Germinal center (tissue), 1 donor: ENCODE results near the gene TTLL3.
A peak's percentile ranks its signal among the peaks of the same experiment; 100 is the strongest.
"Not testable (repeated sequence)": the region's sequence is repeated elsewhere in the genome, so short reads cannot be mapped to it uniquely, and the experiment has no call there.

ENCODE experiments used
- DNase-seq: peaks from one replicate; pipeline ENCODE4 v3.0.0; 2012; ENCODE audit warnings: mixed read lengths, low spot score

The TTLL3 gene

GRCh38 chr3:9837701-9838582, 27.9 kb downstream of the TTLL3 start:
- no peak for DNase-seq

- no peak for DNase-seq
Measured at GRCh38 chr3:9838856-9839255, 28.8 kb downstream of the TTLL3 start.

GRCh38 chr3:9841015-9841414, 31.0 kb downstream of the TTLL3 start:
- no peak for DNase-seq

- DNase-seq: peak; percentile 100
Measured at GRCh38 chr3:9843715-9844438, 33.8 kb downstream of the TTLL3 start, which contains the start of gene RPUSD3. Gene RPUSD3, minus strand, starts transcription at chr3:9844008. Its CDS starts 18 bp downstream, at chr3:9843990.

- no peak for DNase-seq
Measured at GRCh38 chr3:9846231-9846630, 36.2 kb downstream of the TTLL3 start.

GRCh38 chr3:9846931-9847488, 36.9 kb downstream of the TTLL3 start:
- no peak for DNase-seq

GRCh38 chr3:9847870-9848269, 37.8 kb downstream of the TTLL3 start:
- DNase-seq: not testable (repeated sequence)

- DNase-seq: not testable (repeated sequence)
Measured at GRCh38 chr3:9848860-9849259, 38.8 kb downstream of the TTLL3 start.

- not testable (repeated sequence) for DNase-seq
Measured at GRCh38 chr3:9851383-9851782, 41.3 kb downstream of the TTLL3 start.

GRCh38 chr3:9851926-9852325, 41.9 kb downstream of the TTLL3 start:
- DNase-seq: not testable (repeated sequence)

GRCh38 chr3:9852528-9852927, 42.5 kb downstream of the TTLL3 start:
- no peak for DNase-seq

GRCh38 chr3:9854291-9854940, 44.4 kb downstream of the TTLL3 start:
- DNase-seq: not testable (repeated sequence)

GRCh38 chr3:9855594-9855993, 45.5 kb downstream of the TTLL3 start:
- no peak for DNase-seq

- no peak for DNase-seq
Measured at GRCh38 chr3:9859530-9860025, 49.5 kb downstream of the TTLL3 start.

GRCh38 chr3:9861201-9861600, 51.1 kb downstream of the TTLL3 start:
- DNase-seq: no peak

GRCh38 chr3:9861626-9862130, 51.6 kb downstream of the TTLL3 start:
- no peak for DNase-seq

GRCh38 chr3:9862391-9863057, 52.5 kb downstream of the TTLL3 start:
- DNase-seq: peak; percentile 48

- no peak for DNase-seq
Measured at GRCh38 chr3:9863058-9863772, 53.2 kb downstream of the TTLL3 start.

- no peak for DNase-seq
Measured at GRCh38 chr3:9864200-9864927, 54.3 kb downstream of the TTLL3 start.

GRCh38 chr3:9865125-9865637, 55.1 kb downstream of the TTLL3 start:
- DNase-seq: not testable (repeated sequence)
